HG03521 (cell line): ENCODE data around the gene WDR48.

Experiments used
- ATAC-seq: cut with Tn5 transposase; IDR thresholded peaks from one replicate; pipeline ENCODE4 v1.9.1; 2021; ENCODE audit warnings: mild to moderate bottlenecking, moderate library complexity; ENCODE audit not compliant: unreplicated experiment

WDR48 gene

DNA sequence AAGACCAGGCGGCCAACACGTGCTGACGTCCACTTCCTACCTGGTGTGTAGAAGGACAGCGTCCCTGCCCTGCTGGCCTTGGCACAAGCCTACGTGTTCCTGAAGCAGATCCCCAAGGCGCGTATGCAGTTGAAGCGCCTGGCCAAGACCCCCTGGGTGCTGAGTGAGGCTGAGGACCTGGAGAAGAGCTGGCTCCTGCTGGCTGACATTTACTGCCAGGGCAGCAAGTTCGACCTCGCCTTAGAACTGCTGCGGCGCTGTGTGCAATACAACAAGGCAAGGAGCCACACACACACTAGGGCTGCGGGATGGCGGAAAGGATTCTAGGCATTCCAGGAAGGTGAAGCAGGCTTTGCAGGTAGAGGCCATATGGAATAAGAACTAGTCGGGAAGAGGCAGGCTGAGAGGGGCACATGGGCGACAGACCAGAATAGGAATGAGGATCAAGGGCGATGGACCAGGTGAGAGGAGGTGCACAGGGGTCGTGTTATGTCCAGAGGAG is 85.7 kb downstream of the WDR48 start:
- no peak for ATAC-seq

DNA sequence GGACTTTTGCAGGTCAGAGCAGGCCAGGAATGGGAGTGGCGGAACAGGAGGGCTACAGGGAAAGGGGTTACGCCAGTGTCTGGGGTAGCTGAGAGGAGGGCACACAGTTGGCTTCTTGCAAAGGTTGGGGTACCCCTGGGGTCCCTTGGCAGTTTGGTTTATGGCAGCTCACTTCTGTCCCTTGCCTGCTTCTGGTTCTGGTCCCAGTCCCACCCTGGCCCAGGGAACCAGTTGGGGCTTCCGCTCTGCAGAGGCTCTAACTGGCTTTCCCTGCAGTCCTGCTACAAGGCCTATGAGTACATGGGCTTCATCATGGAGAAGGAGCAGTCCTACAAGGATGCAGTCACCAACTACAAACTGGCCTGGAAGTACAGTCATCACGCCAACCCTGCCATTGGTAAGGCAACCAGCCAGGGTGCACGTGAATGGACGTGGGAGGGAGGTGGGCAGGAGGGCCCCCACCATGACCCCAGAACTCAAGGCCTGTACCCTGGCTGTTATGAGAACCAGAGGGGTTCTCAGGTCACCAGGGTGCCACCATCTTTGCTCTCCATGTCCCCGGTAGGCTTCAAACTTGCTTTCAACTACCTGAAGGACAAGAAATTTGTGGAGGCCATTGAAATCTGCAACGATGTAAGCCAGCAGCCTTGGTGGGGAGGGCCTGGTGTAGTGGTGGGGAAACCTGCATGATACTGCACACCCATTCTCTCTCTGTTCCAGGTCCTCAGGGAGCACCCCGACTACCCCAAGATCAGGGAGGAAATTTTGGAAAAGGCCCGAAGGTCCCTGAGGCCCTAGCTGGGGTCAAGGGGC is 86.4 kb downstream of the WDR48 start:
- no peak for ATAC-seq

DNA sequence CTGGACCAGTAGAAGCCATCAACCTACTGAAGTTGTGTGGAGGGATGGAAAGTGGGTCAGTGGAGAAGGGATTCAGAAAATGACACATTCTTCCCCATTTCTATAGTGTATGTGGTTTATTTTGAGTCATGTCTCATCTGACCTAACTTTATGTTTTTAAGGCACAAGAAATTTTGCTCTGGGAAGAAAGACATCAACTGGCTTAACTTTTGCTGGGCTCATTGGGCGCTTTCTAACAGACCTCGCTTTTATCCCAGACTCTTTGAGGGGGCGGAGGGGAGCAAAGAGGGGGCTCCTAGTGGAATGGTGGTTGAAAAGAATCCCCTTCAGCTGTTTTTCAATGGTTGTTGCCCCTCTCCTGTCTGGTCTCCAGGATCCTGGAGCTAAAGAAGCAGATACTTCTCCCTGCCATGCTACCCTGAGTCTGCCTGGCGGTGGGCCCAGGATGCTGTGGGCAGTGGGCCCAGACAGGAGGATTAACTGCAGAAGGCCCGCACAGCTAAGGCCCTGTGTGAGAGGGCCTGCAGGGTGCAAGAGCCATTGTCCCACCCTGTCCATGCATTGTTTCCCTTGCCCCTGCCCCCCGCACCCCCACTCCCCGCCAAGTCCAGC is 87.1 kb downstream of the WDR48 start:
- no peak for ATAC-seq

DNA sequence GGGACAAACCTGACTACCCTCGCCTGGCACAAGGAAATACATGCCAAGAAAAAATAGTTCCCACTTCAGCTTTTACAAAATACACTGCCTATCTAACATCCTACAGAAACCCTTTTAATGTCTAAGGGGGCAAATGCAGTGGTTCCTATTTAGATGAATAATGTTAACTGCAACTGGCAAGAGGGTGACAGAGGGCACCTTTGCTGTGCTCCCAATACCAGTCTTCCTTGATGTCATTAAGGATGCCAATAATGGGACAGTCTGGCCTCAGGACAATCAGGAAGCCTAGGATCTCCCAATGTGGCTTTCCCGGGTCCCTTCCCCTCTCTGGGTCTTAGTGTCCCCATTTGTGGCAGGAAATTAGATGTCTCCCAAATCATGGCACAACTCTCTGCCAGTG is 87.6 kb downstream of the WDR48 start:
- no peak for ATAC-seq

DNA sequence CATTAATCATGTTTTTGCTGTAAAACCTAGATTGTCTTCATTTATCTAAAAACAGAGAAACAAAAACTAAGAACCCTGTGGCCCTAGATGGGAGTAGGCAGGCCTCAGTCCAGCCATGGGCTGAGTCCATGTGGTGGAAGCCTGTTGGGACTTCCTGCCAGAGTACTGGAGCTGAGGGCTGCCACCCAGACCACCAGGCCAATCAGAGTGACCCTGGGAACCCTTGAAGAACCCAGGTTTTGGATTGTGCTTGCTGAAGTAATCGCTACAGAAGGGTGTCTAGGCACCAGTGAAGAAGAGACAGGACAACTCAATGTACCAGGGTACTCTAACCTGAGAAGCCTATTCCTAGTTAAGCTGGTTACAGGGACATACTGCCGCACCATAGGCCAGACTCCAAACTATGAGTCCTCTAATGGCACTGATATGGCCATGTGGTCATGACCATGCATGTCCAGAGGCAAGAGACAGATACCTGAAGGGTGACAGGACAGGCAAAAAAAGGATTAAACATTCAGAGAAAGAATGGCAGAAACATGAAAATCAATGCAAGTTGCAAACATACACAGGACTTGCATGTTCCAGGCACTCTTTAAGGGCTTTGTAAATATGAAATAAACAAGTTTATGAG is 88.6 kb downstream of the WDR48 start:
- ATAC-seq: no peak

DNA sequence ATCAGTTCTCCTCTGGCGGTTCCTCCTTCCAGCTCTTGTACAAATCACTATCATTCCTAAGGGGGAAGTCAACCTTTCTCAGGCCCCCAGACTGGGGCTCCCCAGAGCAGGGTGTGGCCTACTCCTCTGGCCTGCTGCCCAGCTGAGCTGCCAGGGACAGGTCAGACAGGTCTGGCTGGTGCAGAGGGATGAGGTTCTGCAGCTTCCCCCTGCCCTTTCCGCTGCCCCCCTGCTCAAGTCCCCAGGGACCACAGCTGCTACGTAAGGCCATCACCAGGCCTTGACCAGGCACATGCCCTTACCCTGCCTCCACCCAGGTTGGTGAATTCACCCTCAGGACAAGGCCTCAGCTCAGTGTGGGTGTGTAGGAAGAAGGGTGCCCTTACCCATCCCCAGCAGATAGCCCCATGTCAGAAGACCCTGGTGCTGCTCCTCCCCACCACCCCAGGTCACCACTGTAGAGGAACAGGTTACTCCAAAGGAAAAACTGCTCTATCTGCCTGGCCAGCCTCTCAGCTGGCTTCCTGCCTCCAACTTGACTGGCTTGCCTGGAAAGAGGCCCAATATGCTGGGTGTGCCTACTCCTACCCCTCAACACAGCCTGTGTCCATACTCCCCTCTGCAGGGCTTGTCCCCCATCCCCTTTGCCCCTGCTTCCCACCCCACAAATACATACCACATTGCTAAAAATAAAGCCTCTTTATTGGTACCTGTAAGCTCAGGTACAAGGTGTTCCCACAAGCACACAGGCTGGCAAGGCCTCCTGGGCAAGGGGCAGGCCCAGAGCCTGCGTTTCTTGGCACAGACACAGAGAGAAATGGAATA is 89.6 kb downstream of the WDR48 start:
- no peak for ATAC-seq

DNA sequence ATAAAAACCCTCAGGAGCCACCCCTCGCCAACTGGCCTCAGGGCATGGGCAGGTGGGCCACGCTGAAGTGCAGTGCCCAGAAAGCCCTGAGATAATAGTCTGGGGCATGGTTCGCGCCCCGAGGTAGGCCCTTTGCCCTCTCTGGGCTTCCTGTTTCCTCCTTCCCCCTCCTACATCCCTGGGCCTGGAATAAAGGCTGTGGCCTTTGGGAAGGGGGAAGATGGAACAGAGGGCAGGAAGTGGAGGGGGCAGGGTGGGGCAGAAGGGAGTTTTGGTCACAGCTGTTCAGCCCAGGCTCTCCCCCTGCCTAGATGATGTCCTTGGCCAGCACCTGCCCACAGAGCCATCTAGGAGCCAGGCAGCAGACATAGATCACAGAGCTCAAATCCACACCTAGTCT is 90.3 kb downstream of the WDR48 start:
- no peak for ATAC-seq

DNA sequence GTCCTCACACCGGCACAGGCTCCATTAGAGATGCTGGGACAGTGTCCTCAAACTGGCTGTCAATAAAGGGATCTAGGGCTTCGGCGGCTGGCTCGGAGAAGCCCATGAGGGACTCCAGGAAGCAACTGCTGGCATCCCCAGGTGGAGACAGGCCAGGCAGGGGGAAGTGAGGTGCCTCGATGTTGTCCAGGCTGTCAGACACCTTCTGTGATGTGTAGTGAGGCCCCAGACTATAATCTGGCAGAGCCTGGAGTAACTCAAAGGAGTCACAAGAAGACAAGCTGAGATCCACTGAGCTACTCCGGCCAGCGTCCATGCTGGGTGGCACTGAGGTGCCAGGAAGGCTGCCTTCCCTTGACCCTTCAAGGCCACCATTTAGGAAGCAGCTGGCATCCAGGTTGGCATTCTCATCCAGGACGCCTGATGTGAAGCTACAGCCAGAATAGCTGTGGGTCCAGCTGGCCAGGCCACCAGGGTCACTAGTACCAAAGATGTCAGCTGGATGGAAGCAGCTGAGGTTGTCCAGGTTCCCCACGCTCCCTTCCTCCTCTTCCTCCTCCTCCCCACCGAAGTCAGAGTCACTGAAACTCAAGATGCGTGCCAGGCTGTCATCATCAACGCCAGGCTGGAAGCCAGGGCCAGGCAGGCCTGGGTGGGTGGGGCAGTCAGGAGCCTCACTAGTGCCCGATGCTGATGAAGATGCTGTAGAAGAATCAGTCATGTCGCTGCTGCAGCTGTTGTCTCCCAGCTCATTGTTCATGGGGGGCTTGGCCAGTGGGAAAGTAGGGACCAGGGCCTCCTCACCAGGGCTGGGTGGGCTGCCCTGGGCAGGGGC is 91.5 kb downstream of the WDR48 start:
- no peak for ATAC-seq

DNA sequence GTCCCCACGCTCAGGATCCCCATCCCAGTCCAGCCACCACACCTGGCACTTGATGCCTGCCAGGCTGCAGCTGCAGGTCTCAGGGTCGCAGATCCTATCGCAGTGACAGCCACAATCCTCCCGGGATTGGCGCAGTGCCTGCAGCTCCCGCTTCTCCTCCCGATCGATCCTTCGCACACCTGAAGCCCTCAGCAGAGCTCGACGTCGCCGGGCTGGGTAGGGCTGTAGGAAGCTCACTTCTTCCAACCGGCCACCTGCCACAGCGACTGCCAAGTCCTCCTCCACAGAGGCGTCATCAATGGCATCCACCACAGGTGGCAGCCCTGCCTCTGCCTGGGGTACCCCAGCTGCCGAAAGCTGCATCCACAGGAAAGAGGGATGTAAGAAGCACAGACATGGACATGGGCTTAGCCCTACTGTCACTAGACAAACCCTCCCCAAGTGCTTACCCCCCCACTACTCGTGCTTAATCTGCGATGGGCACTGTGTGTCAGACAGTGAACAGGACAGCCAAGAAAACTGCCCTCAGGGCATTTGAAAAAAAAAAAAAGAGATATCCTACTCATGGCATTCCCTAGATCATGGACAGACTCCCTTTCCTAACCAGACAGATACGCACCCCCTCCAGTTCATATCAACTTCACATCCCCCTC is 92.4 kb downstream of the WDR48 start:
- ATAC-seq: no peak

DNA sequence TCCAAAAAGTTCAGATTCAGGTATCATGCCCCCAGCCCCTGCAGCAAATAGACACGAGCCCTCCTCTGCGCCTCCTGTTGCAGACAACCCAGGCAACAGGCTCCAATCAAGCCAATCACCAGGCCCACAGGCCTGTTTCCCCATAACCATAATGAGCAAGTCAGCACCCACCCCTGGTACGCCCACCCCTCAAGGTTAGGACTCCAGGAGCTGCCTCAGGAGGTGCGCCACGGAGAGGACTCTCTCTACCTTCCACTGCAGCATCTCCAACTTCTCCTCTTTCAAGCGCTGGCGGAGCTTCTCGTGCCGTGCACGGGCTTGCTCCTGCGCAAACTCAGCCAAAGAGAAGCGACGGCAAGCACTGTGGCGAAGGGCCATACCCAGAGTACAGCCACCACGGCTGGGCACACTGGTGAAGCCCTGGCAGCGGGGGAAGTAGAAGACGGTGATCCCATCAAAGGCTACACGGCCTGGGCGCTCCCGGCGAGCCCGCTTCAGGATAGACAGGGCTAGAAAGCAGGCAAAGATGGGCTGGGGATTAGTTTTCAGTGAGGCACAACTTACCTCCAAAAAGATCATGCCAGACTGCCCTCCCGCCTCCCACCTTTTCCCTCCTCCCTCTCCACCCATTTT is 93.0 kb downstream of the WDR48 start:
- no peak for ATAC-seq

DNA sequence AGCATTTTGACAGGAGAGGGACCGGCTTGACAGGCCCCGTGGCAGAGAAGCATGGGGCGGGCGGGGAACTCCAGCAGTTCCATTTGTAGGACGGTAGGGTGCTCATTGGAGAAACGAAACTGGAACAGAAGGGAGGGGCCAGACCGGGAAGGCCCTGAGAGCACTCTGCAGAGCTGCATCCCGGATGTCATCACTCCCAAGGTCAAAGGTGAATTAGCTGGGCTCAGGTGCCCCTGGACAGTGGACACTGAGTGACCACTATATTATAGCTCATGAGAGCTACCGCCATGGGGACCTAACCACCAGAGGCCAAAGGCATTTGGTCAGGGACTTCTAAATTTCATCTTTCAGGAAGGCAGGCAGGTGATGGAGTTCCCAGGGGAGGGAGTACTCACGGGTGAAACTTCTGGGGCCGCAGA is 94.3 kb downstream of the WDR48 start:
- no peak for ATAC-seq
